Epithelial cell of esophagus (primary cell): ENCODE results near the gene PTPRN2.
"Not testable (repeated sequence)": the region's sequence is repeated elsewhere in the genome, so short reads cannot be mapped to it uniquely, and the experiment has no call there.

Experiments used
- DNase-seq: peaks from one replicate; pipeline ENCODE4 v3.0.0; 2010; ENCODE audit warnings: low read depth
- H3K4me3 ChIP-seq: 2 replicates; pipeline ENCODE4 v1.5.1; 2011; ENCODE audit warnings: mild to moderate bottlenecking, low read length, control low read depth
- TF ChIP-seq, protein P1 (sequence below): IDR thresholded peaks from 2 replicates; pipeline ENCODE4 v1.5.1; 2011; ENCODE audit warnings: low read depth, mild to moderate bottlenecking, low read length, control low read depth, inconsistent platforms; ENCODE audit not compliant: insufficient read depth; ENCODE audit errors: missing control alignments

Gene PTPRN2

DNA sequence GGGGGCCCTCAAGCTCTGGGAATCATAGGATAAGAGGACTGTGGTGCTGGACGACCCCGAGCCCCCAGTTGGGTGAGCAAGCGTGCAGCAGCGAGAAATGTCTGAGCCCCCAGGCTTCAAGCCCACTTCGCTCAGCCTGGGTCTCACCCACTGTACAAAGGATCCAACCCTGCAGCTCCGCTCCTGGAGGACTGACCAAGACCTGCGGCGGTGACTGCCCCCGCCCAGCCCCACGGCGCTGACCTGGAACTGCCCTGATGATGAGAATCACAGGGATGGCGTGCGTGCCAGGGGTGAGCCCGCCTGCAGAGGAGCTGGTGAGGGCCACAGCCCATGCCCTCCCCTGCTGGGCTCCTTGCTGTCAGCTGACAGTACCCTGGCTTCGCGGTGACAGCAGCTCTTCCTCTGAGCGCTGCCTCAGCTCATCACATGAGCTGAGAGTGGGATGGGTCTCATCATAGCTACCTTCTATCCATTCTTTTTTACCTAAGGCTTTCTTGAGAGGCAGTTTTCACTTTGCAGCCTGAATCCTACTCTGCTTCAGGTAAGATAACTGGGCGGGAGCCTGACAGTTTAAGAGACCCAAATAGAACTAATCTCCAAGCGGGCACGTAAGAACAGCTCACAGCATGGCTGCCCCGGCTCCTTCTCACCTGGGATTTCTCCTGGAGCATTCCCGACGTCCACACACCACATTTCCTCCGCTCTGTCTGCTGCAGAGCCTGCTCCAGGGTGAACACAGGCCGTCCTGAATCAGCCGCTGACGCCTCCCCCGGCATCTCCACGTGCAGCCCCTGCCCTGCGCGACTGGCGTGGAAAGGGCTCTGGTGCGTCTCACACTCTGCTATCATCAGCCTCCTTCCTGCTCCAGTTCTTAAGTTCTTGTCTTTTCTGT is 329.9 kb downstream of the PTPRN2 start:
- H3K4me3 ChIP-seq, result no peak overlapping the region
- no peak for DNase-seq
- TF ChIP-seq, protein P1, sequence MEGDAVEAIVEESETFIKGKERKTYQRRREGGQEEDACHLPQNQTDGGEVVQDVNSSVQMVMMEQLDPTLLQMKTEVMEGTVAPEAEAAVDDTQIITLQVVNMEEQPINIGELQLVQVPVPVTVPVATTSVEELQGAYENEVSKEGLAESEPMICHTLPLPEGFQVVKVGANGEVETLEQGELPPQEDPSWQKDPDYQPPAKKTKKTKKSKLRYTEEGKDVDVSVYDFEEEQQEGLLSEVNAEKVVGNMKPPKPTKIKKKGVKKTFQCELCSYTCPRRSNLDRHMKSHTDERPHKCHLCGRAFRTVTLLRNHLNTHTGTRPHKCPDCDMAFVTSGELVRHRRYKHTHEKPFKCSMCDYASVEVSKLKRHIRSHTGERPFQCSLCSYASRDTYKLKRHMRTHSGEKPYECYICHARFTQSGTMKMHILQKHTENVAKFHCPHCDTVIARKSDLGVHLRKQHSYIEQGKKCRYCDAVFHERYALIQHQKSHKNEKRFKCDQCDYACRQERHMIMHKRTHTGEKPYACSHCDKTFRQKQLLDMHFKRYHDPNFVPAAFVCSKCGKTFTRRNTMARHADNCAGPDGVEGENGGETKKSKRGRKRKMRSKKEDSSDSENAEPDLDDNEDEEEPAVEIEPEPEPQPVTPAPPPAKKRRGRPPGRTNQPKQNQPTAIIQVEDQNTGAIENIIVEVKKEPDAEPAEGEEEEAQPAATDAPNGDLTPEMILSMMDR, result no peak

DNA sequence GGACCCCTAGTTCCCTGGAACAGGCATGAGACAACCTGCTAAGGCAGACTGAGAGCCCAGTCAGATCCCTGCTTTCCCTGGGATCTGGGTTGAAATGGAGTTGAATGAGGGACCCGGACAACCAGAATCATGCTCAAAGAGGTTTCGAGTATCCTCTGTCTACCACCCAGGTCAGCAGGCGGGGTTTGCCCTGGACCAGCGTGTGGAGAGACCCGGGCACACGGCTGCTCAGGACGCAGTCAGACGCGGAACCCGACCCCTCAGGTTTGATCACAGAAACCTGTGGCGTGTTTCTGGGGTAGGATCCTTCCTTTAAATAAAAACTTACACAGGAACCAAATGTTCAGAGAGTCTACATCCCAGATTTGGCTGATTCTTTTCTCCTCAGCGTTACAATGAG is 330.6 kb downstream of the PTPRN2 start:
- DNase-seq, result no peak
- TF ChIP-seq, protein P1, result no peak

DNA sequence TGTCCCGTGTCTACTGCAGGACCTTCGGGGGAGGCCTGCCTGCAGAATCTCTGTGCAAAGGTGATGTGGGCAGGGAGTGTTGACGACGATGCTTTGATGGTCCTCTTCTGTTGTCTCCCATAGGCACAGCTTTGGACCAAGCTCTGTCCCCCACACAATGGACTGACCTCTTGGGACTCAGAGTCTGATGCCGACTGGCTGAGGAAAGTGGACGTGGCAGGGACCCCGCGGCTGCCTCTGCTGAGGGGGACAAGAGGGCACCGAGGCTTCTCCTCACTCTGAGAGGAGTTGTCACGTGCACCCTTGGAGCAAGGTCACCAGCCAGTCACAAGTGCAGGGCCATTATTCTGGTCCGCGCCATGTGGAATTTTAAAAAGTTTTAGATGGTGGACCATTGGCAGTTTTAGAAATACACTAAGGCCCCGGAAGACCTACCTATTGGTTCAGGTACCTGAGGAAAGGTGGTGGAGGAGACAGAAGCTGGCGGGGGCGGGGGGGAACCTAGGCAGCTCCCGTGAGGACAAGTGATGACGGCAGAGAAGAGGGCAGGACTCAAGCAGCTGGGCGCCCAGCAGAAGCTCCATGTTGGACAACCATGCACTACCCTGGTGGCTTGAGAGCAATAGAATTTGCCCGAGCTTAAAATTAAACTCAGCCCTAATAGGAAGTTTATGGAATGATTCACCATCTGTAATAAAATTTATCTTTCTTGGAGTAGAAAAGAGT is 331.4 kb downstream of the PTPRN2 start:
- no peak for DNase-seq
- TF ChIP-seq, protein P1, result no peak
- H3K4me3 ChIP-seq, result no peak overlapping the region

More for the DNA sequence above, 330.6 kb downstream of the PTPRN2 start:
- H3K4me3 ChIP-seq, result no peak overlapping the region

DNA sequence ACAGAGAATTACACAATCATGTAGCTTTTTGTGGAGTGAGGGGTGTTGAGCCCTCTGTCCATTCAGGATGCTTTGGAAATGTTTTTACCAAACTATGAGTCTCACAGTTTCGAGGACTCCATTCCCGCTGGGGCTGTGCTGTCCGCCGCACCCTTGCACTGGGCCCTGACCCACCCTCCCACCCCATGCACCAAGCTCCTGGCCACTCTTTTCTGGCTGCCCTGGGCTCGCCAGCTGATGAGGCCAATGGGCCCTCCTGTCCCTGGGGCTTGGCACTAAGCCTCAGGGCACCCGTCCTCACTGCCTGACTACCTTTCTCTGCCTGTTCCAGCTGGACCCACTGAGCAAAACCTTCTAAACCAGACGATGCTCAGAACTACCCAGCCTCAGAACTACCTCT is 332.1 kb downstream of the PTPRN2 start:
- no peak overlapping the region for H3K4me3 ChIP-seq
- TF ChIP-seq, protein P1, result no peak
- no peak for DNase-seq

DNA sequence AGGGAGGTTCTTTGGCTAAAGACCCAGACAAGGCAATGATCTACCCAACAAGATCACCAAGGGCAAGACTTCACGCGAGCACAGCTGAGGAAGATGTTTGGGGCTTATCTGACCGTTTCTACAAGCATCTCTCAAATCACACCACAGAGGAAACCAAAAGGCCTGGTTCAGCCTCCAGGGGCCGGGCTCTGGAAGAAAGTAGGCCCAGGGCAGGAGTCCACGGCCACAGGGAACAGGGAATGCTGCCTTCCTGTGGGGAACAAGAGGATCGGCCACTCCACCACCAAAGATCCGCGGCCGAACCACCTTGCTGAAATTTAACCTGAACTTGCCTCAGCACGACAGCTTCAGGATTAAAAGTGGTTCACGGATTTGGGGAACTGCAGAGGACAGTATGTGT is 332.5 kb downstream of the PTPRN2 start:
- TF ChIP-seq, protein P1, result no peak
- no peak overlapping the region for H3K4me3 ChIP-seq
- DNase-seq, result no peak

DNA sequence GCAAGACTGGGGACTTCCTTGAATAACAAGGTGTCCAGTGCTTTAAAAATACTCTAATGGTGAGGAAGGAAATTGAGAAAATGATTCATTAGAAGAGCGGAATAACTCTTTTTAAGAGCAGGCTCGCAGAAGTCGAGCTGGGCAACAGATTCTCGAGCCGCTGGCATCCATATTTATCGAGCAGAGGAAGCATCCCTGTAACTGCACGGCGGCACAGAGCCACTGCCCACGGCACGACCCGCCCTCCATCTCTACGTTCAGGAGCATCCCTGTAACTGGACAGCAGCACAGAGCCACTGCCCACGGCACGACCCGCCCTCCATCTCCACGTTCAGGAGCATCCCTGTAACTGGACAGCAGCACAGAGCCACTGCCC is 334.0 kb downstream of the PTPRN2 start:
- not testable (repeated sequence) for DNase-seq

DNA sequence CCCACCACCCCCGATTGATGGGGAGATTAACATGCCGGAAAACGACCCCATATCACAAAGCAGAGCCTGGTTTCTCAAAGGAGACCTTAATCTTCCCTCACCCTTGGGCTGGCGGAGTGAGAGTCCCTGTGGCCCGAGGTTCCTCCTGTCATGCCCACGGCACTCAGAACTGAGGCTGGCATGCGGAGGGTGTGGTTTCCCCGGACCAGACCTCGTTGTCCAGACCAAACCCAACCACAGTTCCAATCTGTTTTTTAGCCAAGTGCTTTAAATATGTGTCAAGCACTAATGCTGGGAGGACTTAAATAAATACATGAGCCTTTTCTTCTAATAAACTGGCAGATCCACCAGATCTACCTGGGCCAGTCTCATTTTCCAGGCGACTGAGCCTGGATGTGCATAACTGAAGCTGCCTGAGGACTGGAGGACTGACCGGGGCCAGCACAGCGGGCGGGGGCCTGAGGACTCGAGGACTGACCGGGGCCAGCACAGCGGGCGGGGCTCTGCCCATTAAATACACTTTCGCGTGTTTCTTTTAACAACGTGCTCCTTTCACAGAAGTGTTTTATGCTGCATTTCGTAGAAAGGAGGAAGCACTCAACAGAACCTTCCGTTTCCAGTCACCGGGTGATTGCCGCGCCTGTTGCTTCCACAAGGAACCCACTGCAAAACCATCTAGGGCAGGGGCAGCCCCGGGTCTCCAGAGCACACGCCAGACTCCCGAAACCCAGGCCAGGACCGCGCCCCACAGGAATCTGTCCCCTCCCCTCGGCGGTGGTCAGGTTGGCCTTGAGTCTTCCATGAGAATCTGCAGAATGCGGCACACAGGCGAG is 334.6 kb downstream of the PTPRN2 start:
- no peak overlapping the region for H3K4me3 ChIP-seq
- TF ChIP-seq, protein P1, result no peak
- no peak for DNase-seq

More for the DNA sequence above, 334.0 kb downstream of the PTPRN2 start:
- H3K4me3 ChIP-seq, result not testable (repeated sequence)
